SK-N-SH (cell line): ENCODE results near the gene ARHGAP45. TPM values are rescaled to one million over a fixed set of nuclear protein-coding genes. Genes with fewer than 3 reads are reported as not detected.

Experiments
- CTCF ChIA-PET: fragments of 300-600, 350-600 bp; formaldehyde crosslinking; extraction: SDS; loops from one replicate; lab custom pipeline; 2021; lab: Yijun Ruan, JAX
- POLR2A ChIA-PET: fragments of 350-600 bp; sonication (Branson Sonifier 250); formaldehyde crosslinking; extraction: SDS; loops from one replicate; lab custom pipeline; 2020; ENCODE audit warnings: antibody characterized with exemption, inconsistent platforms; lab: Yijun Ruan, JAX
- DNase-seq: peaks from one replicate; pipeline ENCODE4 v3.0.0; 2012
- H2AFZ ChIP-seq: fragments of 200-600 bp; sonication (generic); 2 replicates; pipeline ENCODE4 v1.8.1; 2016; ENCODE audit warnings: antibody characterized with exemption, mild to moderate bottlenecking, low read depth
- H3F3A ChIP-seq: fragments of 200-600 bp; sonication (generic); replicated peaks from 2 replicates; pipeline ENCODE3; 2016; ENCODE audit warnings: antibody characterized with exemption, mild to moderate bottlenecking; ENCODE audit not compliant: insufficient read depth
- H3K27ac ChIP-seq, 2 experiments: fragments of 200-500 bp in 1 of 2; fragments of 200-600 bp in 1 of 2; sonication (Bioruptor generic) in 1 of 2; sonication (generic), shearing (Covaris generic) in 1 of 2; 2 replicates each; pipeline versions ENCODE4 v1.5.1 to v1.6.1; 2014 to 2016; ENCODE audit warnings: low read depth in 2 of 2, inconsistent platforms in 1 of 2, low read length in 1 of 2, mild to moderate bottlenecking in 1 of 2, mixed read lengths in 1 of 2
- H3K27me3 ChIP-seq: fragments of 200-600 bp; sonication (generic), shearing (Covaris generic); 2 replicates; pipeline ENCODE4 v1.6.1; 2016; ENCODE audit warnings: mixed run types; ENCODE audit not compliant: insufficient read depth
- H3K36me3 ChIP-seq, 2 experiments: fragments of 200-500 bp in 1 of 2; fragments of 200-600 bp in 1 of 2; sonication (Bioruptor generic) in 1 of 2; sonication (generic) in 1 of 2; replicated peaks in 1 of 2; 2 replicates each; pipeline versions ENCODE3 to v1.5.1; 2014 to 2016; ENCODE audit warnings: low read length in 1 of 2, mild to moderate bottlenecking in 1 of 2; ENCODE audit not compliant: insufficient read depth in 2 of 2, control insufficient read depth in 1 of 2
- H3K4me1 ChIP-seq, 2 experiments: fragments of 200-500 bp in 1 of 2; fragments of 200-600 bp in 1 of 2; sonication (Bioruptor generic) in 1 of 2; sonication (generic), shearing (Covaris generic) in 1 of 2; 2 replicates each; pipeline versions ENCODE4 v1.5.1 to v1.6.1; 2014 to 2016; ENCODE audit warnings: low read depth in 1 of 2, low read length in 1 of 2, mixed run types in 1 of 2; ENCODE audit not compliant: insufficient read depth in 2 of 2, control insufficient read depth in 1 of 2
- H3K4me2 ChIP-seq: fragments of 200-600 bp; sonication (generic), shearing (Covaris generic); 2 replicates; pipeline ENCODE4 v1.6.1; 2017; ENCODE audit warnings: mixed run types
- H3K4me3 ChIP-seq, 2 experiments: fragments of 200-500 bp in 1 of 2; fragments of 200-600 bp in 1 of 2; sonication (Bioruptor generic) in 1 of 2; sonication (generic), shearing (Covaris generic) in 1 of 2; 2 replicates each; pipeline versions ENCODE4 v1.5.1 to v1.8.1; 2014 to 2016; ENCODE audit warnings: low read depth in 2 of 2, inconsistent platforms in 1 of 2, low read length in 1 of 2, mild to moderate bottlenecking in 1 of 2, mixed read lengths in 1 of 2, moderate library complexity in 1 of 2
- H3K79me2 ChIP-seq: fragments of 200-600 bp; sonication (generic); 2 replicates; pipeline ENCODE4 v1.8.1; 2017; ENCODE audit warnings: mild to moderate bottlenecking; ENCODE audit not compliant: insufficient read depth
- H3K9ac ChIP-seq: fragments of 200-600 bp; sonication (generic); 2 replicates; pipeline ENCODE4 v1.6.1; 2017; ENCODE audit warnings: mixed run types
- H3K9me2 ChIP-seq: fragments of 200-600 bp; sonication (generic); 2 replicates; pipeline ENCODE4 v1.6.1; 2017; ENCODE audit warnings: mixed run types
- H3K9me3 ChIP-seq: fragments of 200-600 bp; sonication (generic); 2 replicates; pipeline ENCODE4 v1.6.1; 2017; ENCODE audit warnings: mixed run types, mild to moderate bottlenecking, moderate library complexity
- H4K20me1 ChIP-seq: fragments of 200-600 bp; sonication (generic); 2 replicates; pipeline ENCODE4 v1.6.1; 2017; ENCODE audit warnings: mild to moderate bottlenecking, mixed run types; ENCODE audit not compliant: insufficient read depth
- EZH2phosphoT487 ChIP-seq: fragments of 200-600 bp; sonication (generic); IDR thresholded peaks from 2 replicates; pipeline ENCODE4 v1.6.1; 2017; ENCODE audit warnings: low read depth, mixed run types, mild to moderate bottlenecking, antibody characterized with exemption, moderate library complexity, borderline replicate concordance
- FOSL2 ChIP-seq: IDR thresholded peaks from 2 replicates; pipeline ENCODE4 v1.4.0; 2012; ENCODE audit warnings: low read depth, mild to moderate bottlenecking, moderate library complexity, borderline replicate concordance
- GABPA ChIP-seq: IDR thresholded peaks from 2 replicates; pipeline ENCODE4 v1.4.0; 2012; ENCODE audit warnings: low read depth, mild to moderate bottlenecking
- GATA2 ChIP-seq: sonication (generic); formaldehyde crosslinking; IDR thresholded peaks from 2 replicates; pipeline ENCODE4 v1.5.0; 2020; ENCODE audit warnings: mild to moderate bottlenecking, missing genetic modification reagents
- JUND ChIP-seq: IDR thresholded peaks from 2 replicates; pipeline ENCODE4 v1.4.0; 2012
- MEF2A ChIP-seq: IDR thresholded peaks from 2 replicates; pipeline ENCODE4 v1.4.0; 2012; ENCODE audit warnings: low read depth, borderline replicate concordance
- MXI1 ChIP-seq: IDR thresholded peaks from 2 replicates; pipeline ENCODE4 v1.6.1; 2012; ENCODE audit warnings: mild to moderate bottlenecking, low read depth, low read length, improper control_type of control experiment
- NFIC ChIP-seq: IDR thresholded peaks from 2 replicates; pipeline ENCODE4 v1.4.0; 2012; ENCODE audit warnings: borderline replicate concordance
- NRF1 ChIP-seq: IDR thresholded peaks from 2 replicates; pipeline ENCODE4 v1.6.1; 2012; ENCODE audit warnings: low read depth, mild to moderate bottlenecking, low read length
- PBX3 ChIP-seq: IDR thresholded peaks from 2 replicates; pipeline ENCODE4; 2012
- REST ChIP-seq: IDR thresholded peaks from 2 replicates; pipeline ENCODE4 v1.6.1; 2012; ENCODE audit warnings: mild to moderate bottlenecking, low read depth, low read length, moderate library complexity
- TCF12 ChIP-seq: IDR thresholded peaks from 2 replicates; pipeline ENCODE4 v1.4.0; 2012
- WGBS: methylation state at CpG from one replicate; pipeline ENCODE4 v1.1.6; 2017; ENCODE audit warnings: low lambda C conversion rate; 5-methylcytosine and 5-hydroxymethylcytosine counted together
- polyA plus RNA-seq, 3 experiments: library from polyadenylated mRNA; depleted of rRNA; stranded (reverse); fragments of >200 nt; gene quantifications; 2 replicates each; pipeline ENCODE4 v1.2.3, GENCODE V29; 2012
- TF ChIP-seq, protein P1 (sequence below): IDR thresholded peaks from 2 replicates; pipeline ENCODE4 v1.4.0; 2012; ENCODE audit warnings: low read depth
- TF ChIP-seq, protein P2 (sequence below): IDR thresholded peaks from 2 replicates; pipeline ENCODE4 v1.4.0; 2012; ENCODE audit warnings: low read depth, borderline replicate concordance
- TF ChIP-seq, protein P3 (sequence below): IDR thresholded peaks from 2 replicates; pipeline ENCODE4 v1.4.0; 2012; ENCODE audit warnings: low read depth, borderline replicate concordance

Gene ARHGAP45
- polyA plus RNA-seq, 1 of the 3 experiments (the other 2 are of a cell fraction) = 4.2 TPM

GRCh38 chr19:1125601-1126467, 58.9 kb downstream of the ARHGAP45 start:
- Histone ChIP-seq H3K9me3 (no peaks in the 10 kb centered on the region), H3K9me2 (no peaks in the 10 kb centered on the region), H3K4me2 (peak overlapping the region; percentile 37), H3K4me1 (peaks cover 0 to 12% of the 10 kb centered on the region in 2 experiments; a peak in 2 of 4 replicates), H3K27ac (peak overlapping the region; percentile 3 to 77; a peak in 3 of 4 replicates), H4K20me1 (0 out of 2 replicates have a peak, but pooled peaks cover 2% of the 10 kb centered on the region), H3K79me2 (peaks cover 10% of the 10 kb centered on the region; the same call in 1 of the 2 replicates), H2AFZ (no peak overlapping the region), H3K27me3 (no peaks in the 10 kb centered on the region), H3K36me3 (peaks cover 7 to 13% of the 10 kb centered on the region in 2 experiments), H3K4me3 (no peak overlapping the region), H3F3A (peaks cover 8% of the 10 kb centered on the region), H3K9ac (peak overlapping the region; percentile 36)
- no peak for DNase-seq
- WGBS = 73% methylated on average over 31 of the region's 33 CpGs
- no peak for TF ChIP-seq PBX3
- TF ChIP-seq GATA2 = no peak
- TF ChIP-seq EZH2phosphoT487 = no peak
- TF ChIP-seq FOSL2 = peak; percentile 81; the same call in 1 of the 2 replicates
- TF ChIP-seq, protein P1, sequence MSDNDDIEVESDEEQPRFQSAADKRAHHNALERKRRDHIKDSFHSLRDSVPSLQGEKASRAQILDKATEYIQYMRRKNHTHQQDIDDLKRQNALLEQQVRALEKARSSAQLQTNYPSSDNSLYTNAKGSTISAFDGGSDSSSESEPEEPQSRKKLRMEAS = peak; percentile 98
- TF ChIP-seq, protein P2, sequence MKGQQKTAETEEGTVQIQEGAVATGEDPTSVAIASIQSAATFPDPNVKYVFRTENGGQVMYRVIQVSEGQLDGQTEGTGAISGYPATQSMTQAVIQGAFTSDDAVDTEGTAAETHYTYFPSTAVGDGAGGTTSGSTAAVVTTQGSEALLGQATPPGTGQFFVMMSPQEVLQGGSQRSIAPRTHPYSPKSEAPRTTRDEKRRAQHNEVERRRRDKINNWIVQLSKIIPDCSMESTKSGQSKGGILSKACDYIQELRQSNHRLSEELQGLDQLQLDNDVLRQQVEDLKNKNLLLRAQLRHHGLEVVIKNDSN = peak; percentile 31; the same call in 1 of the 2 replicates
- ChIA-PET CTCF (interaction anchor here (0.6 to 0.8 kb wide), 3 partner anchors 12 to 51 kb away, joined by 3 read pairs; no protein-coding TSS in a partner anchor), POLR2A (no interaction called here)

DNA sequence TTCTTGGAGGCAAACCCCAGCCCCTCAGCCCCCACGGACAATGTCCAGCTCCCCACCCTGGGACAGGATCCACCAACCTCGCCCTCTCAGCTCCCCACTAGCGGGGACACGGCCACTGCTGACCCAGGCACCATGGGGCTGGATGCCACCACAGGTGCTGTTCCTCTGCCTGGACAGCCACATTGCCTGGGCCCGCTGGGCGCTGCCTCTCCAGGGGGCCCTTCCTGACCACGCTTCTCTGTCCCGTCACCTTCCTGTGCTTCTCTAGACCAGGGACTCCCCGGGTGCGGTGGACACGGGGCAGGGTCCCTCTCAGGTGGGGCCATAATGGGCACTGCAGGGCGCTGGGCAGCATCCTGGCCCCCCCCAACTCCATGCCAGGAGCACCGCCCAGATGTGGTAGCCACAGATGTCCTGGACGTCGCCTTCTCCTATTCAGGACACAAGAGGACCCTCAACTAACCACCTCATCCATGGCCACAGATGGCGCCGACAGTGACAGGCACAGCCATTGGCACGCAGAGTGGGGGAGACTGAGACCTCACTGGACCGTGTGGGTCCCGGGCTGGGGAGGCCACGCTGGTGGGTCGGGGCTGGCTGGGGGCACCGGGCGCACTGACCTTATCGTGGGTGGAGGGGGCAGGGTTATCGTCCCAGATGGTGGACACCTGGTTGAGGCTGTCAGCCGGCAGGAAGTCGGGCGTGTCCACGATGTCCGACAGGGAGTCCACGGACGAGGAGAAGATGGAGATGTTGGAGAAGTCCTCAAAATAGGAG, 60.2 kb downstream of the ARHGAP45 start:
- no peak overlapping the region for H3K27ac ChIP-seq
- H4K20me1 ChIP-seq = 0 out of 2 replicates have a peak, but pooled peaks cover 4% of the 10 kb centered on the region
- TF ChIP-seq, protein P3, sequence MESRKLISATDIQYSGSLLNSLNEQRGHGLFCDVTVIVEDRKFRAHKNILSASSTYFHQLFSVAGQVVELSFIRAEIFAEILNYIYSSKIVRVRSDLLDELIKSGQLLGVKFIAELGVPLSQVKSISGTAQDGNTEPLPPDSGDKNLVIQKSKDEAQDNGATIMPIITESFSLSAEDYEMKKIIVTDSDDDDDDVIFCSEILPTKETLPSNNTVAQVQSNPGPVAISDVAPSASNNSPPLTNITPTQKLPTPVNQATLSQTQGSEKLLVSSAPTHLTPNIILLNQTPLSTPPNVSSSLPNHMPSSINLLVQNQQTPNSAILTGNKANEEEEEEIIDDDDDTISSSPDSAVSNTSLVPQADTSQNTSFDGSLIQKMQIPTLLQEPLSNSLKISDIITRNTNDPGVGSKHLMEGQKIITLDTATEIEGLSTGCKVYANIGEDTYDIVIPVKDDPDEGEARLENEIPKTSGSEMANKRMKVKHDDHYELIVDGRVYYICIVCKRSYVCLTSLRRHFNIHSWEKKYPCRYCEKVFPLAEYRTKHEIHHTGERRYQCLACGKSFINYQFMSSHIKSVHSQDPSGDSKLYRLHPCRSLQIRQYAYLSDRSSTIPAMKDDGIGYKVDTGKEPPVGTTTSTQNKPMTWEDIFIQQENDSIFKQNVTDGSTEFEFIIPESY = no peak
- TF ChIP-seq REST (no peak), TCF12 (no peak), NFIC (no peak), NRF1 (no peak), MEF2A (no peak), JUND (no peak), GABPA (no peak), MXI1 (no peak)
- TF ChIP-seq, protein P2 = no peak

More for the DNA sequence above, 60.2 kb downstream of the ARHGAP45 start:
- Histone ChIP-seq H2AFZ (no peak overlapping the region), H3F3A (peaks cover 8% of the 10 kb centered on the region), H3K9me3 (no peaks in the 10 kb centered on the region), H3K79me2 (peaks cover 10% of the 10 kb centered on the region; the same call in 1 of the 2 replicates), H3K4me3 (no peak overlapping the region), H3K4me1 (peaks cover 0 to 12% of the 10 kb centered on the region in 2 experiments; a peak in 2 of 4 replicates), H3K9me2 (no peaks in the 10 kb centered on the region), H3K4me2 (no peak overlapping the region), H3K27me3 (no peaks in the 10 kb centered on the region), H3K9ac (peak overlapping the region; percentile 36; the same call in 1 of the 2 replicates), H3K36me3 (peaks cover 7% of the 10 kb centered on the region in 2 experiments)
- 97% methylated on average over 26 of the region's 33 CpGs for WGBS
- POLR2A ChIA-PET = no interaction called here
- no peak for DNase-seq
- CTCF ChIA-PET = no interaction called here
